Epithelial cell of esophagus (primary cell): Measurements from ENCODE around the gene MBP.

ENCODE experiments used
- DNase-seq: peaks from one replicate; pipeline ENCODE4 v3.0.0; 2010; ENCODE audit warnings: low read depth
- H3K4me3 ChIP-seq: 2 replicates; pipeline ENCODE4 v1.5.1; 2011; ENCODE audit warnings: mild to moderate bottlenecking, low read length, control low read depth
- TF ChIP-seq, protein P1 (sequence below): IDR thresholded peaks from 2 replicates; pipeline ENCODE4 v1.5.1; 2011; ENCODE audit warnings: low read depth, mild to moderate bottlenecking, low read length, control low read depth, inconsistent platforms; ENCODE audit not compliant: insufficient read depth; ENCODE audit errors: missing control alignments

MBP gene

GRCh38 chr18:77047803-77048419 lies 84.7 kb downstream of the MBP start:
- H3K4me3 ChIP-seq: no peak overlapping the region
- DNase-seq: no peak
- TF ChIP-seq, protein P1, sequence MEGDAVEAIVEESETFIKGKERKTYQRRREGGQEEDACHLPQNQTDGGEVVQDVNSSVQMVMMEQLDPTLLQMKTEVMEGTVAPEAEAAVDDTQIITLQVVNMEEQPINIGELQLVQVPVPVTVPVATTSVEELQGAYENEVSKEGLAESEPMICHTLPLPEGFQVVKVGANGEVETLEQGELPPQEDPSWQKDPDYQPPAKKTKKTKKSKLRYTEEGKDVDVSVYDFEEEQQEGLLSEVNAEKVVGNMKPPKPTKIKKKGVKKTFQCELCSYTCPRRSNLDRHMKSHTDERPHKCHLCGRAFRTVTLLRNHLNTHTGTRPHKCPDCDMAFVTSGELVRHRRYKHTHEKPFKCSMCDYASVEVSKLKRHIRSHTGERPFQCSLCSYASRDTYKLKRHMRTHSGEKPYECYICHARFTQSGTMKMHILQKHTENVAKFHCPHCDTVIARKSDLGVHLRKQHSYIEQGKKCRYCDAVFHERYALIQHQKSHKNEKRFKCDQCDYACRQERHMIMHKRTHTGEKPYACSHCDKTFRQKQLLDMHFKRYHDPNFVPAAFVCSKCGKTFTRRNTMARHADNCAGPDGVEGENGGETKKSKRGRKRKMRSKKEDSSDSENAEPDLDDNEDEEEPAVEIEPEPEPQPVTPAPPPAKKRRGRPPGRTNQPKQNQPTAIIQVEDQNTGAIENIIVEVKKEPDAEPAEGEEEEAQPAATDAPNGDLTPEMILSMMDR: no peak

GRCh38 chr18:77046994-77047393 lies 85.6 kb downstream of the MBP start:
- TF ChIP-seq, protein P1: no peak
- H3K4me3 ChIP-seq: no peak overlapping the region
- no peak for DNase-seq

DNA sequence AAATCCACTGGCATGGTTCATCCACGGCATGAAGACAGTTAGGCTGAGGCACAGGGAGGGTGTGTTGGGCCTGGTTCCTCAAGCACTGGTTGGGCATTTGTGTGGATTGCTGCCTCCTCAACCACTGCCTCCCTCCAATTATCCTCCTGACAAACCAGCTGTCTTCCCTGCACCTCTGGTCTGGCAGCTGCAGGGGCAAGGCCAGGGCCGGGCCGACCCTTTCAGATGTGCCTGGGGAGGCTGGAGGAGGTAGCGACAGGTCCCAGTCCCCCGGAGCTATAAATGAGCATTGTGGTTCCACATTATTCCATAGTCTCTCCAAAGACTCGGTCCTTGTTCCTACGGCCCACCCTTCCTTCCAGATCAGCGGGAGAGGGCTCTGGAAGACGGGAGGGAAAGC lies 86.2 kb downstream of the MBP start:
- TF ChIP-seq, protein P1: no peak
- DNase-seq: no peak
- H3K4me3 ChIP-seq: no peak overlapping the region

DNA sequence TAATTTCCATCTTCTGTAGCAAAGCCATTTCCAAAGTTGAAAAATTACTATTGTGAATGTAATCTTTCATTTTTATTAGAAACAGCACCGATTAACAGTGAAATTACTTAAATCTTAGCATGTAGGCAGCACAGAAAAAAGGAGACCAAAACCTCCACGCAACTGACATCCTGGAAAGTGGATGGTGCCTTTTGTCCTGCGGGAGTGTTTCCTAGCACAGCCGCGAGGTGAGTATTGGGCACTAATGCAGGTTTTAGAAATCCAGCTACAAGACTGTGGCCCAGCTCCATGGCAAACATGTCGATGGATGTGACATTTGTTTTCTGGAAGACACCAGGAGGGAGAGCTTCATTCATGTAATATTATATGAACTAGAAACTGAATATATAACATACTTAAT lies 86.9 kb downstream of the MBP start:
- H3K4me3 ChIP-seq: no peak overlapping the region
- DNase-seq: no peak
- TF ChIP-seq, protein P1: no peak

GRCh38 chr18:77044866-77045664 lies 87.5 kb downstream of the MBP start:
- DNase-seq: no peak

GRCh38 chr18:77043541-77044280 lies 88.9 kb downstream of the MBP start:
- no peak overlapping the region for H3K4me3 ChIP-seq
- TF ChIP-seq, protein P1: no peak
- no peak for DNase-seq

More at GRCh38 chr18:77044866-77045664, 87.5 kb downstream of the MBP start:
- H3K4me3 ChIP-seq: no peak overlapping the region
- TF ChIP-seq, protein P1: no peak
